ENCODE measurements around the gene TSC22D4.

- TF ChIP-seq POLR2AphosphoS5 (IDR thresholded peaks at IDR 0.05; ENCODE audit: low read depth, low read length) (no peak), REST (IDR thresholded peaks at IDR 0.05; ENCODE audit: insufficient read depth in 1 of 2, low read depth in 2 of 2, low read length in 2 of 2) (no peak), TAF1 (IDR thresholded peaks at IDR 0.05; ENCODE audit: borderline replicate concordance, insufficient read depth, low read length) (no peak), FOXP2 (optimal IDR thresholded peaks at IDR 0.05; ENCODE audit: borderline replicate concordance, extremely low read depth, extremely low read length, insufficient read depth) (no peak)
Observed at GRCh38 chr7:100418930-100419659, 59.9 kb downstream of the TSC22D4 start.
